PFSK-1 (cell line): ENCODE measurements around the gene PPP1R15B.

ENCODE experiments used
- FOXP2 ChIP-seq: optimal IDR thresholded peaks from 2 replicates; pipeline ENCODE3; 2011; ENCODE audit warnings: borderline replicate concordance, control low read depth, inconsistent platforms; ENCODE audit not compliant: insufficient read depth; ENCODE audit errors: extremely low read length, extremely low read depth
- POLR2AphosphoS5 ChIP-seq: IDR thresholded peaks from 2 replicates; pipeline ENCODE4 v1.6.1; 2012; ENCODE audit warnings: low read depth, mild to moderate bottlenecking, control low read depth, low read length, moderate library complexity
- TAF1 ChIP-seq: IDR thresholded peaks from 2 replicates; pipeline ENCODE4 v1.6.1; 2012; ENCODE audit warnings: low read length, control low read depth, borderline replicate concordance; ENCODE audit not compliant: insufficient read depth

DNA sequence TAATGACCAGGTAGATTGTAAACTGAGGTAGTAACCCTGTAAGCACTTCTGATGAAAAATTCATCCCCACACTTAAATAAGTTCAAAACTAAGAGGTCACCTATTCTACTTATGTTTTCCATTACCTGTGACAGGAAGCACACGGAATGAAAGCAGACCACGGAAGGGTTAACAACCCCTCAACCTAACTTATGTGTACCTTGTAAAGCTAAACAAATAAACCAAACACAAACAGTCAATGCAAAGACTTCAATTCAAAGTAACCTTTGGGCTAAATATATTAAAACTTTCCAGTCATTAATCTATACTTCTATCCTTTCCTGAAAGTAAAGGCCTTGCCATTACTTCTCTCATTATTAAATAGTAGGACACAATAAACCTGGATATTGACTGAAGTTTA lies 7.0 kb downstream of the PPP1R15B start:
- TF ChIP-seq POLR2AphosphoS5 (no peak), FOXP2 (no peak), TAF1 (no peak)
